GM23338 (cell line): ENCODE data around the gene SH3BP4.

Experiments used
- CREB1 ChIP-seq: fragments of 250-450 bp; sonication (Bioruptor Pico); IDR thresholded peaks from 2 replicates; pipeline ENCODE4 v1.5.0; 2020; ENCODE audit warnings: low read depth, mild to moderate bottlenecking, moderate library complexity
- CTCF ChIP-seq, 2 experiments: fragments of 200-600 bp in 1 of 2; sonication (generic) in 1 of 2; conservative IDR thresholded peaks; 2 replicates each; pipeline versions ENCODE4 v1.5.1 to v1.6.1; 2016 to 2017; ENCODE audit warnings: antibody characterized with exemption in 2 of 2, low read depth in 2 of 2, mild to moderate bottlenecking in 2 of 2, moderate library complexity in 1 of 2
- EZH2phosphoT487 ChIP-seq: fragments of 200-600 bp; sonication (generic); IDR thresholded peaks from one replicate; pipeline ENCODE4 v1.8.1; 2018; ENCODE audit warnings: antibody characterized with exemption; ENCODE audit not compliant: unreplicated experiment

- TF ChIP-seq CTCF (conservative IDR thresholded peaks at IDR 0.05; ENCODE audit: low read depth in 2 of 2) (no peak), CREB1 (CRISPR knock-in tag) (no peak), EZH2phosphoT487 (no peak)
Measured at GRCh38 chr2:234939576-234939975, 12.2 kb upstream of the SH3BP4 start.
